ENCODE measurements around the gene MST1.

DNA sequence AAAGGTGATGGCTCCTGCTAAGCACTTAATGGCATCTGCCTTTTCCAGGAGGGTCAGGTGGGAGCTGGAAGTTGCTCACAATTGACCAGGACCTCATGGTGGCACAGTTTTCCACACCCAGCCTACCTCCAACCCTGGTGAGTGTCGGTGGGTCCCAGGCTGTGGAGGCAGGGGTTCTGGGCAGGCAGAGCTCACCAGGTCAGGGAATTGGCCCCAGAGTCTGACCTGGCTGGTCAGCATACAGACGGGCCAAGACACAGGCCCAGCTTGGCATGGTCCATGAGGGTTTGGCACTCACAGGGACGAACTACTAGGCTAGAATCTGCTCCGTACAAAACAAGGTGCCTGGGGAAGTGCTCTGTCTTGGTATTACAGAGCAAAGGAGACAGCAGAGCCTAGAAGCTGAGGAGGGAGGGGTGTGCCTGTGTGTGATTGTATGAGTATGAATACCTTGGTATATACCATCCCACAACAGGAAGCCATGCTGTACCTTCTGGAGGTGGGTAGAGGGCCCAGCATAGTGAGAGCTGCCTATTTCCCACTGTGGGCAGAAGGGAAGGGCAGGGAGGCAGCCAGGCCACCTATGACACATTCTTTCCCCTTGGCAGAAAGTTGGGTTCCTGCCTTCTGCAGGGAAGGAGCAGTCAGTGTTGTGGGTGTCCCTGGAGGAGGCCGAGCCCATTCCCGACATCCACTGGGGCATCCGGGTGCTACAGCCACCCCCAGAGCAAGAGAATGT lies 8.6 kb downstream of the MST1 start:
- TF ChIP-seq, protein P1, sequence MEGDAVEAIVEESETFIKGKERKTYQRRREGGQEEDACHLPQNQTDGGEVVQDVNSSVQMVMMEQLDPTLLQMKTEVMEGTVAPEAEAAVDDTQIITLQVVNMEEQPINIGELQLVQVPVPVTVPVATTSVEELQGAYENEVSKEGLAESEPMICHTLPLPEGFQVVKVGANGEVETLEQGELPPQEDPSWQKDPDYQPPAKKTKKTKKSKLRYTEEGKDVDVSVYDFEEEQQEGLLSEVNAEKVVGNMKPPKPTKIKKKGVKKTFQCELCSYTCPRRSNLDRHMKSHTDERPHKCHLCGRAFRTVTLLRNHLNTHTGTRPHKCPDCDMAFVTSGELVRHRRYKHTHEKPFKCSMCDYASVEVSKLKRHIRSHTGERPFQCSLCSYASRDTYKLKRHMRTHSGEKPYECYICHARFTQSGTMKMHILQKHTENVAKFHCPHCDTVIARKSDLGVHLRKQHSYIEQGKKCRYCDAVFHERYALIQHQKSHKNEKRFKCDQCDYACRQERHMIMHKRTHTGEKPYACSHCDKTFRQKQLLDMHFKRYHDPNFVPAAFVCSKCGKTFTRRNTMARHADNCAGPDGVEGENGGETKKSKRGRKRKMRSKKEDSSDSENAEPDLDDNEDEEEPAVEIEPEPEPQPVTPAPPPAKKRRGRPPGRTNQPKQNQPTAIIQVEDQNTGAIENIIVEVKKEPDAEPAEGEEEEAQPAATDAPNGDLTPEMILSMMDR (IDR thresholded peaks at IDR 0.05 in 4 of 5, conservative IDR thresholded peaks at IDR 0.05 in 1 of 5), result no peak
- no peak for TF ChIP-seq POLR2A (IDR thresholded peaks at IDR 0.05)

Data from gastrocnemius medialis (tissue), 4 donors.